ENCODE data around the gene MRAP.
"Not testable (repeated sequence)": the region's sequence is repeated elsewhere in the genome, so short reads cannot be mapped to it uniquely, and the experiment has no call there.

MRAP gene

GRCh38 chr21:32300117-32300681 is 1.5 kb downstream of the MRAP start:
- no peak for DNase-seq (ENCODE audit: low read depth)

- no peak for DNase-seq (ENCODE audit: low read depth)
Measured at GRCh38 chr21:32301596-32301995, 2.9 kb downstream of the MRAP start.

- no peak for DNase-seq (ENCODE audit: low read depth)
Measured at GRCh38 chr21:32302560-32302959, 3.9 kb downstream of the MRAP start.

GRCh38 chr21:32303385-32303784 is 4.7 kb downstream of the MRAP start:
- DNase-seq (ENCODE audit: low read depth), result no peak

GRCh38 chr21:32304998-32305397 is 6.3 kb downstream of the MRAP start:
- DNase-seq (ENCODE audit: low read depth), result no peak

- DNase-seq (ENCODE audit: low read depth), result no peak
Measured at GRCh38 chr21:32306021-32306780, 7.5 kb downstream of the MRAP start.

GRCh38 chr21:32307706-32308105 is 9.1 kb downstream of the MRAP start:
- DNase-seq (ENCODE audit: low read depth), result no peak

- DNase-seq (ENCODE audit: low read depth), result no peak
Measured at GRCh38 chr21:32308696-32309095, 10.0 kb downstream of the MRAP start.

GRCh38 chr21:32309906-32310460 is 11.3 kb downstream of the MRAP start:
- no peak for DNase-seq (ENCODE audit: low read depth)

- DNase-seq (ENCODE audit: low read depth), result not testable (repeated sequence)
Measured at GRCh38 chr21:32310976-32311375, 12.3 kb downstream of the MRAP start.

GRCh38 chr21:32311621-32312020 is 13.0 kb downstream of the MRAP start:
- DNase-seq (ENCODE audit: low read depth), result no peak

GRCh38 chr21:32312326-32312725 is 13.7 kb downstream of the MRAP start:
- no peak for DNase-seq (ENCODE audit: low read depth)

- no peak for DNase-seq (ENCODE audit: low read depth)
Measured at GRCh38 chr21:32312976-32313375, 14.3 kb downstream of the MRAP start.

- no peak for DNase-seq (ENCODE audit: low read depth)
Measured at GRCh38 chr21:32314806-32315205, 16.2 kb downstream of the MRAP start.

GRCh38 chr21:32315511-32316281 is 17.0 kb downstream of the MRAP start:
- DNase-seq (ENCODE audit: low read depth), result no peak

GRCh38 chr21:32316361-32317215 is 17.9 kb downstream of the MRAP start:
- DNase-seq (ENCODE audit: low read depth), result no peak

GRCh38 chr21:32317726-32318125 is 19.1 kb downstream of the MRAP start:
- DNase-seq (ENCODE audit: low read depth), result no peak

- no peak for DNase-seq (ENCODE audit: low read depth)
Measured at GRCh38 chr21:32319012-32319411, 20.4 kb downstream of the MRAP start.

GRCh38 chr21:32320059-32320458 is 21.4 kb downstream of the MRAP start:
- no peak for DNase-seq (ENCODE audit: low read depth)

- DNase-seq (ENCODE audit: low read depth), result no peak
Measured at GRCh38 chr21:32320726-32321125, 22.1 kb downstream of the MRAP start.

- DNase-seq (ENCODE audit: low read depth), result no peak
Measured at GRCh38 chr21:32321480-32321879, 22.8 kb downstream of the MRAP start.

- DNase-seq (ENCODE audit: low read depth), result no peak
Measured at GRCh38 chr21:32322103-32322502, 23.4 kb downstream of the MRAP start.
